Measurements from ENCODE around the gene FZR1.

FZR1 gene

DNA sequence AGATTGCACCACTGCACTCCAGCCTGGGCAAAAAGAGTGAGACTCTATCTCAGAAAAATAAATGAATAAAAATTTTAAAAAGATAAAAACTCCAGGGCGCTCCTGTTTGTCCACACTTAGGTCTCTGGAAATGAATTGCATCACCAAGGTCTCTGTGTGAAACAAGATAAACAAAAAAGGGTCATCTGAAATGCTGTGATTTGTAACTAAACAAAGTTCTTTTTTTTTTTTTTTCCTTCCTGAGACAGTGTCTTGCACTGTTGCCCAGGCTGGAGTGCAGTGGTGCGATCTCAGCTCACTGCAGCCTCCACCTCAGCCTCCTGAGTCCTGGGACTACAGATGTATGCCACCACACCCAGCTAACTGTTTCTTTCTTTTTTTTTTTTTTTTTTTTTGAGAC is 11.5 kb downstream of the FZR1 start:
- Mint-ChIP-seq H3K9me3 (no peaks in the 10 kb centered on the region), H3K4me3 (no peak overlapping the region), H3K4me1 (peaks cover 34% of the 10 kb centered on the region), H3K27ac (ENCODE audit: low read depth) (no peak overlapping the region), H3K36me3 (ENCODE audit: insufficient read depth) (peaks cover 17% of the 10 kb centered on the region), H3K27me3 (no peaks in the 10 kb centered on the region)
- DNase-seq (ENCODE audit: low spot score in 2 of 2) (no peak), ATAC-seq (replicated peaks; ENCODE audit: extremely low read depth, poor library complexity, severe bottlenecking) (no peak)

DNA sequence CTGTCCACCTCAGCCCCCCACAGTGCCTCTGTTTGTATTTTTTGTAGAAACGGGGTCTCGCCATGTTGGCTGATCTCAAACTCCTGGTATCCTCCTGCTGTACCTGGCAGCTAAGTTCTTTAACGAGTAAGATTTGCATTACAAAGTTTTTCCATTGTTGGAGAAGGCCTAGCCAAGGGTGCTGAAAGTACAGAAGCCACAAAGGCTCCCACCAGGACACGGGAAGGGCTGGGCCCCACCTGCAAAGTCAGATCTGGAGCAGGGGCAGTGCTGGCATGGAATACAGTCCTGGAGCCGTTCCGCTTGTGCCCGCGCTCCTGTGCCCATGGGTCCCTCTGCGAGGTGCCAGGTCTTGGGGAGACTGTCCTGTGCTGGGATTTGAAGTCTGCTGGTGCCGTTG is 12.1 kb downstream of the FZR1 start:
- no peaks in the 10 kb centered on the region for H3K27me3 Mint-ChIP-seq
- peaks cover 20% of the 10 kb centered on the region for H3K36me3 Mint-ChIP-seq (ENCODE audit: insufficient read depth)
- peak overlapping the region; percentile 19 for H3K27ac Mint-ChIP-seq (ENCODE audit: low read depth)
- DNase-seq (ENCODE audit: low spot score in 2 of 2) (no peak), ATAC-seq (replicated peaks; ENCODE audit: extremely low read depth, poor library complexity, severe bottlenecking) (no peak)
- H3K4me3 Mint-ChIP-seq: no peak overlapping the region
- no peaks in the 10 kb centered on the region for H3K9me3 Mint-ChIP-seq
- H3K4me1 Mint-ChIP-seq: peaks cover 34% of the 10 kb centered on the region

DNA sequence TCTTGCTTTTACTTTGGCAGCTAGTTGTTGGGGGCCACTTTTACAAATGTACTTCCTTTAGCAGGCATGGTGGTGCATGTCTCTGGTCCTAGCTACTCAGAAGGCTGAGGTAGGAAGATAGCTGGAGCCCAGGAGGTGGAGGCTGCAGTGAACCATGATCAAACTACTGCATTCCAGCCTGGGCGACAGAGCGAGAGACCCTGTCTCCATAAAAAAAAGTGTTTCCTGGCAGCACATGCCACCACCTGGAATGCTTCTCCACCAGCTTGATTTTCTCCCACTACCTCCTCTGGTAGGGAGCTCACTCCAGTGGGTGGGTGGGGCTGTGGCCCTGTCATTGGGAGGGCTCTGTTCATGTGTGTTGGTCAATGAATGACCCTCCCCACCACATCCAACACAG is 12.5 kb downstream of the FZR1 start:
- Mint-ChIP-seq H3K27ac (ENCODE audit: low read depth) (peak overlapping the region; percentile 19), H3K9me3 (no peaks in the 10 kb centered on the region), H3K27me3 (no peaks in the 10 kb centered on the region), H3K36me3 (ENCODE audit: insufficient read depth) (peaks cover 23% of the 10 kb centered on the region), H3K4me3 (no peak overlapping the region), H3K4me1 (peaks cover 31% of the 10 kb centered on the region)
- ATAC-seq (replicated peaks; ENCODE audit: extremely low read depth, poor library complexity, severe bottlenecking): no peak
- DNase-seq (ENCODE audit: low spot score in 2 of 2): no peak

DNA sequence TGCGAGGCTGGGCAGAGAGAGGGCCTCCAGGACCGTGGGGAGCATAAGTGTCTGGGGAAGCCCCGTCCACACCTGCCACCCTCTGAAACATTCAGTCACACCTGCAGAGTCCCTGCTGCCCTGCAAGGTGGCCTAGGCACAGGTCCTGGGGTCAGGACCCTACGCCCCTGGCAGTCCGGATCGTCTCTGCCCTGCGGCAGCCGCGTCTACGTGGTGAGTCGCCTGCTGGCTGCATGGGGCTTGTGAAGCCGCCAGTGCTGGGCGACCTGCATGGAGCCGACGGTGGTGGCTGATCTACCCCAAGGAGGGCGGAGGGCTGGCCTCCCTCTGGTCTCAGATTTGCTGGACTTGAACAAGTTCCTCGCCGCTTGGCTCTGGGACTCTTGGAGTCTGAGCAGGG is 13.0 kb downstream of the FZR1 start:
- DNase-seq (ENCODE audit: low spot score in 2 of 2) (no peak), ATAC-seq (replicated peaks; ENCODE audit: extremely low read depth, poor library complexity, severe bottlenecking) (no peak)
- Mint-ChIP-seq H3K27ac (ENCODE audit: low read depth) (peak overlapping the region; percentile 19), H3K4me3 (no peak overlapping the region), H3K36me3 (ENCODE audit: insufficient read depth) (peaks cover 24% of the 10 kb centered on the region), H3K4me1 (peaks cover 26% of the 10 kb centered on the region), H3K27me3 (no peaks in the 10 kb centered on the region), H3K9me3 (no peaks in the 10 kb centered on the region)

DNA sequence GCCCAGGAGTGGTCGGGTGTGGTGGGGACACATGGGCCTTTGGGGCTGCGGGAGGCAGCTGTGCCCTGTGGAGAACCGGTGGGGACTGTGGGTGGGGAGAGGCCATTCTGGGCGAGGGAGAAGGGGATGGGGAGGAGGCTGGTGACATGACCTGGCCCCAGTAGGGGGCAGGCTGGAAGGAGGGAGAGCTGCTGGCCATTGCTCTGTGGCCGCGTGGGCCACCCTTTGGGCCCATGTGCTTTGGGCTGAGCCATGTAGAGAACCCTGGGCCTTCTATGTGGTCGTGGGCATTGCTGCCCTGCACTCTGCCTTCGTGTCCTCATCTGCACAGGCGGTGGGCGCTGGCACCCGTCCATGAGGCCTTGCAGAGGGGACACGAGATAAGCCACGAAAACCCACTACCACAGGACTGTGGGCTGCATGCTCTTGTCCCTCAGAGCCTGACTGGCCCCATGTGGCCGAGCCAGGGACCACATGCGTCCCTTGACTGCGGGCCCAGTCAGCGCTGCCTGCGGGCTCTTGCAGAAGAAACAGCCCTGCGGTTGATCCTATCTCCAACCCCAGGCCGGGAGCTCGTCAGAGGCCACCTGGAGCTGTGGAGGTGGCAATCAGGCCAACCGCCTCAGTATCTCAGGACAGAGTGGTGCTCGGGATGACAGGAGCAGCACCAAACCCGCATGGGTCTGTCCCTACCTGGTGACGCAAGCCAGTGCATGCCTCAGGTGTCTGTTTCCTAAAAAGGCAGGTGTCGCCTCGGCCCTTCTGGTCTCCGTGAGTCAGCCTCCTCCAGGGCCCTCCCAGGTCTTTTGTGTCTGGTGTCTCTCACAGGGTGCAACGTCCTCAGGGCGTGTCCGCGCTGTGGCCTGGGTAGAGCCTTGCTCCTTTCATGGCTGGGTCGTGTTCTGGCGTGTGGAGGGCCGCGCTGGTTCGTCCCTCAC is 14.3 kb downstream of the FZR1 start:
- peaks cover 32% of the 10 kb centered on the region for H3K36me3 Mint-ChIP-seq (ENCODE audit: insufficient read depth)
- no peak for DNase-seq (ENCODE audit: low spot score in 2 of 2)

DNA sequence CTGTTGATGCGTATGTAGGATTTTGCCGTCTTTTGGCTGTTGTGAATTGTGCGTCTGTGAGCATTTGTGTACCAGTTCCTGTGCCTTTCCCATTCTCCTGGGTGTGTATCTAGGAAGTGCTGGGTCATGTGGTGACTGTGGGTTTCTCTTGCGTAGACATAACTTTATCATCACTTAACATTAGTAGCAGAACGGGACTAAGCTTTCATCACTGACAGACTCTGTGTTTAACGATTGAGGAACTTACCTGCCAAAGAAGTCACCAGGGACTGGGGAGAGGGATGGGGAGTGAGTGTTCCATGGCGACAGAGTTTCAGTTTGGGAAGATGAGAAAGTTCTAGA is 15.0 kb downstream of the FZR1 start:
- DNase-seq (ENCODE audit: low spot score in 2 of 2) (no peak), ATAC-seq (replicated peaks; ENCODE audit: extremely low read depth, poor library complexity, severe bottlenecking) (no peak)
- H3K9me3 Mint-ChIP-seq: no peaks in the 10 kb centered on the region
- H3K36me3 Mint-ChIP-seq (ENCODE audit: insufficient read depth): peaks cover 35% of the 10 kb centered on the region
- H3K4me3 Mint-ChIP-seq: no peak overlapping the region
- no peaks in the 10 kb centered on the region for H3K27me3 Mint-ChIP-seq
- H3K27ac Mint-ChIP-seq (ENCODE audit: low read depth): no peak overlapping the region
- peaks cover 15% of the 10 kb centered on the region for H3K4me1 Mint-ChIP-seq

More for the DNA sequence above, 14.3 kb downstream of the FZR1 start:
- Mint-ChIP-seq H3K27me3 (no peaks in the 10 kb centered on the region), H3K4me3 (no peak overlapping the region), H3K27ac (ENCODE audit: low read depth) (no peak overlapping the region), H3K4me1 (peaks cover 20% of the 10 kb centered on the region), H3K9me3 (no peaks in the 10 kb centered on the region)
- ATAC-seq (replicated peaks; ENCODE audit: extremely low read depth, poor library complexity, severe bottlenecking): no peak

DNA sequence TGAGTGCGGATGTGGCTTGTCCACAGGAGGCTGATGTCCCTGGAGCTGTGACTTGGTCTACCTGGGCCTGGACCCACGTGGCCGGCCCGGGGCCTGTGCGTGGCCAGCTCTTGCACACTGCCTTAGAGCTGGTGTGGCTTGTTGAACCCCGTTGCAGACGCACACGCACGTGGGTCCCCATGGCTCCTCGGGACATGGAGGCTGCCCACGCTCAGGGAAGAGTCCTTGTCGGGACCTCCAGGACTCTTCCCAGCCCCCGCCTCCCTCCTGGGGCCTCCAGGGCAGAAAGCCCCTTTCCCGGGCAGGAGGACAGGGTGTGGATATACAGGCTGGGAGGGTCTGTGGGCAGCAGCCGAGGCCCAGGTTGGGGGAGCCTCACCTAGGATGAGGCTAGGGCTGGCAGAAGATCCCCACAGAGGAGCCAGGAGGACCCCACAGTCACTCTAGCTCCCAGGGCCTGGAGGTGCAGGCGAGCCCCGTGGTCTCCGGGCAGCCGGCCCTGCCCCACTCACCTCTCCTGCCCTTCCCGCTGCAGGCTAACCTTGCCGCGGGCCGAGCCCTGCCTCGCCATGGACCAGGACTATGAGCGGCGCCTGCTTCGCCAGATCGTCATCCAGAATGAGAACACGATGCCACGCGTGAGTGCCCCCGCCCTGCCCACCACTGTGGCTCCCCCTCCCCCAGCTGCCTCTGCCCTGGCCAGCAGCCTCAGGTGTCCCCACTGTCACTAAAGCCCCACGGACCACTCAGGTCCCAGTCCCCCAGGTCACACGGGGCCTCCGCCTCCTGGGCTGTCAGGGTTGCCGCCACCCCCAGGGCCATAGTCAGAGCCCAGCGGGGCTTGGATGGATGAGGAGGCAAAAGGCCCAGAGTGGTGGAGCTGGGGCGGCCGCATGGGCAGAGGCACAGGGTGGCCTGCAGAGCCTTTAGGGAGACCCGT is 16.6 kb downstream of the FZR1 start:
- no peak for DNase-seq (ENCODE audit: low spot score in 2 of 2)
- H3K4me3 Mint-ChIP-seq: no peak overlapping the region
- peaks cover 6% of the 10 kb centered on the region for H3K4me1 Mint-ChIP-seq
- no peak for ATAC-seq (replicated peaks; ENCODE audit: extremely low read depth, poor library complexity, severe bottlenecking)
- H3K36me3 Mint-ChIP-seq (ENCODE audit: insufficient read depth): peaks cover 31% of the 10 kb centered on the region
- H3K27me3 Mint-ChIP-seq: no peaks in the 10 kb centered on the region
- no peaks in the 10 kb centered on the region for H3K9me3 Mint-ChIP-seq
- H3K27ac Mint-ChIP-seq (ENCODE audit: low read depth): peak overlapping the region; percentile 59

DNA sequence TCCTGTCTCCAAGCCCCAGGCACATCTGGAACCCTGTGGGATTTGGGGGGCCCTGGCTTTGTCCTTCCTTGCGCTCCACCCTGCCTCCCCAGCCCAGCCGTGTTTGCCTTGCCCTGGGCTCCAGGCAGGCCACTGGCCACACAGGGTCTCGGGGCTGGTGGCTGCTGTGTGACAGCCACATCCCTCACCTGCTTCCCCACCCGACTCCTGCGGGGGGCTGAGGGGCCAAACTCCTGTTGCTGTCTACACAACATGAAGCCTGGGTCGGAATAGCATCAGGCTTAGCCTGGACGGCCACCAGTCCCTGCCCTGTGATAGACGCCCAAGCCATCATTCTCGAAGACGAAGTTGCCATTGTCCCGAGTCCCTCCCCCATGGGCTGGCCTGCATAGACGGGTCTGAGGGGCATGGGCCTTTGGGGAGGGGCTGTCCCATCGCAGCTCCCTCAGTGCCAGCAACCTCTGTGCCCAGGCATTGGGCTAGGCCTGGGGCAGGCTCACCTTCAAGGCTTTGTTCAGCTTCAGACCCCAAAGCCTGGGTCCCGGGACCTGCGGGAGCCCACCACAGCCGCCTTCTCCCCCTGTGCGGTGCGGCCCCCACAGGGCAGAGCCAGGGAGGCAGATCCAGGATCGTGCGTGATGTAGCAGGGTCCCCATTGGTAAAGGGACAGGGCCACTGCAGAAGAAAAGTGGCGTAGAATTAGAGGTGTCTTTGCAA is 17.4 kb downstream of the FZR1 start:
- Mint-ChIP-seq H3K4me1 (peaks cover 6% of the 10 kb centered on the region), H3K27ac (ENCODE audit: low read depth) (peak overlapping the region; percentile 49), H3K27me3 (no peaks in the 10 kb centered on the region), H3K9me3 (no peaks in the 10 kb centered on the region), H3K36me3 (ENCODE audit: insufficient read depth) (peaks cover 30% of the 10 kb centered on the region), H3K4me3 (no peak overlapping the region)
- ATAC-seq (replicated peaks; ENCODE audit: extremely low read depth, poor library complexity, severe bottlenecking): no peak
- no peak for DNase-seq (ENCODE audit: low spot score in 2 of 2)

DNA sequence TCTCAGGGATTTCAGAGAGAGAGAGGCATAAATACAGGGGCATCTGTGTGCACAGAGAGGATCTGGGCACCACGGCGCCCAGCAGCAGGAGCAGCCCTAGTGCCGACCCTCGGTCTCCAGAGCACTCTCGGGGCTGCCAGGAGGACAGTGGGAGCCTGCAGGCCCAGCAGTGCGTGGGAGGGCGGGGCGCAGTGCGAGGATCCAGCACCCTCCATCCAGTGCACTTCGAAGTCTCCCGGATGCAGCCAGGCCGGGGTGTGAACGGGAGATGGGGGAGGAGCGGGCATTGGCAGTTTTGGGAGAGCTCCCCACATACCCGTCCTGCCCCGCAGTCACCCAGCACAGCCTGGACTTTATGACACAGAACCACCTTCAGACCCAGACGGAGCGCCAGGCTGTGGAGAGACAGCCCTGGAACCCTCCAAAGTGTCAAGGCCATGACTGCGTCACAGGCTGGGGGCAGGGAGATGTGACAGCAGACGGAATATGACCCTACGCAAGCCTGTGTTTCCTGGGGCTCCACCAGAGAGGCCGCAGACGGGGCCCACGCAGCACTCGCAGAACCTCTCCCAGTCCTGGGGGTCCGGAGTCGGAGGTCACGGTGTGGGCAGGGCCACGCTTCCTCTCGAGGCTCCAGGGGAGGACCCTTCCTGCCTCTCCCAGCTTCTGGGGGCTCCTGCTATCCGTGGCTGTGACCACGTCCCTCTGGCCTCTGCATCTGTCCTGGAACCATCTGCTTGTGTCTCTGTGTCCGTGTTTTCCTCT is 18.1 kb downstream of the FZR1 start:
- peak overlapping the region; percentile 49 for H3K27ac Mint-ChIP-seq (ENCODE audit: low read depth)
- H3K4me1 Mint-ChIP-seq: peaks cover 6% of the 10 kb centered on the region
- ATAC-seq (replicated peaks; ENCODE audit: extremely low read depth, poor library complexity, severe bottlenecking): no peak
- H3K27me3 Mint-ChIP-seq: no peaks in the 10 kb centered on the region
- H3K9me3 Mint-ChIP-seq: no peaks in the 10 kb centered on the region
- no peak for DNase-seq (ENCODE audit: low spot score in 2 of 2)
- no peak overlapping the region for H3K4me3 Mint-ChIP-seq
- peaks cover 30% of the 10 kb centered on the region for H3K36me3 Mint-ChIP-seq (ENCODE audit: insufficient read depth)

DNA sequence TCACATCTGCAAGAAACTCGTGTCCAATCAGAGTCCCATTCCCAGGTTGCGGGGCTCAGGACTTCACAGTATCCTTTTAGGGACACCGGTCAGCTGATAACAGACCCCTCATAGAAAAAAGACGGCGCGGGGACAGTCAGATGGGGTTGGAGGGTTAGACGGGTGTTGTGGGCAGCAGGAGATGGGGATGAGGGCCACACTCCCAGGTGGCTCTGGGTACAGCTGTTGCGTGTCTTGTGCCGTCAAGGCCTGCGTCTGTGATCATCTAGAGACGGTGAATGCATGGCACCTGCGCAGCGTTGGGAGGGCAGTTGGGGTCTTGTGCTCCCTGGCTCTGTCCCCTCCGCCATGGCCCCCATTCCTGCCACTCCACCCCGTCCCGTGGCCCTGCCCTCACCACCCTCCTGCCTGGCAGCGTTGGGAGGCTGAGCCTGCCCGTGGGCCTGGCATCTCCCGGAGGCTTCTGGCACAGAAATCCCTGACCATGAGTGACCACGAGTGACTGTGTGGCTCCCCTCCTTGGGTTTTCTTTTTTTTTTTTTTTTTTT is 18.9 kb downstream of the FZR1 start:
- no peak for ATAC-seq (replicated peaks; ENCODE audit: extremely low read depth, poor library complexity, severe bottlenecking)
- Mint-ChIP-seq H3K27ac (ENCODE audit: low read depth) (no peak overlapping the region), H3K9me3 (no peaks in the 10 kb centered on the region), H3K4me3 (no peak overlapping the region), H3K27me3 (no peaks in the 10 kb centered on the region), H3K36me3 (ENCODE audit: insufficient read depth) (peaks cover 28% of the 10 kb centered on the region), H3K4me1 (peaks cover 6% of the 10 kb centered on the region)
- no peak for DNase-seq (ENCODE audit: low spot score in 2 of 2)

DNA sequence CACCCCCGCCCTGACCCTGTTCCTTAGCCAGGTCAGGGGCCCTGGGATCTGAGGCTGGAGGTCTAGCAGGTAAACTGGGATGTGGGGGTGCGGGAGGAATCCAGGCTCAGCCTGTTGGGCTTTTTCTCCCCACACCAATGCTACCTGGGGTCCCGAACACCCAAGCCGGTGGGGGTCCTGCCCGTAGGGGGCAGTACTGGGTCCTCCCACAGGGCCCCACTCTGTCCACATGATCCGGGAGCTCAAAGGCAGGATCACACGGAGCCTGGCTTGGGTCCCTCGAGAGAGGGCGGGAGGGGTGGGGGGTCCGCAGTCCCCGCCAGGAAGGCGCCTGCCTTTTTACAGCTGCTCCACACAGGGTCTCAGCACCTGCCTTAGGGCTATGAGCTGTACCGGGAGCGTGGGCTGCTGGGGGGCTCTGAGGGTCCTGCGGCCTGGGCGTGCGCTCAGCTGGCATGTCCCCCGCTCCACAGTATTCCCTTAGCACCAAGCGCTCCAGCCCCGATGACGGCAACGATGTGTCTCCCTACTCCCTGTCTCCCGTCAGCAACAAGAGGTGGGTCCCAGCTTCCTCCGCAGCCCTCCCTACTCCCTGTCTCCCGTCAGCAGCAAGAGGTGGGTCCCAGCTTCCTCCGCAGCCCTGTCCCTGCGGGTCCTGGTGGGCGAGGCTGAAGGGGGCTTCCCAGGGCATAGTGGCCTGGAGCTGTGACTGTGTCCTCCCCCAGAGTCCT is 20.6 kb downstream of the FZR1 start:
- no peaks in the 10 kb centered on the region for H3K9me3 Mint-ChIP-seq

More for the DNA sequence above, 20.6 kb downstream of the FZR1 start:
- no peak overlapping the region for H3K27ac Mint-ChIP-seq (ENCODE audit: low read depth)
- H3K4me1 Mint-ChIP-seq: no peaks in the 10 kb centered on the region
- H3K4me3 Mint-ChIP-seq: no peak overlapping the region
- no peaks in the 10 kb centered on the region for H3K27me3 Mint-ChIP-seq
- ATAC-seq (replicated peaks; ENCODE audit: extremely low read depth, poor library complexity, severe bottlenecking) (no peak), DNase-seq (ENCODE audit: low spot score in 2 of 2) (no peak)
- peaks cover 27% of the 10 kb centered on the region for H3K36me3 Mint-ChIP-seq (ENCODE audit: insufficient read depth)
